Heart left ventricle (tissue), 16 donors: Measurements from ENCODE around the gene ULK4. TPM values are rescaled to one million over a fixed set of nuclear protein-coding genes. Genes with fewer than 3 reads are reported as not detected.
"Not testable (repeated sequence)": the region's sequence is repeated elsewhere in the genome, so short reads cannot be mapped to it uniquely, and the experiment has no call there.

Experiments
- ATAC-seq, 4 donors: fragments of 200-7000 bp; cut with Tn5 transposase; one replicate each; pipeline ENCODE4 v1.9.1; 2020 to 2022; ENCODE audit warnings: moderate library complexity in 4 of 4, mild to moderate bottlenecking in 3 of 4, moderate number of reproducible peaks in 1 of 4
- DNase-seq, 5 donors: peaks; one replicate each; pipeline ENCODE4 v3.0.0-alpha.2; 2020
- H3K27ac ChIP-seq, 12 donors: fragments of 200-600 bp; sonication (generic) in 4 of 12; one replicate each; pipeline versions ENCODE4 v1.5.0 to v1.8.0; 2016 to 2022; ENCODE audit warnings: mild to moderate bottlenecking in 2 of 12
- H3K27me3 ChIP-seq, 9 donors: fragments of 200-600 bp; sonication (generic) in 2 of 9; one replicate each; pipeline versions ENCODE4 v1.5.1 to v1.8.0; 2016 to 2022; ENCODE audit warnings: mild to moderate bottlenecking in 3 of 9
- H3K36me3 ChIP-seq, 9 donors: fragments of 200-600 bp; sonication (generic) in 2 of 9; one replicate each; pipeline versions ENCODE4 v1.5.0 to v1.8.0; 2018 to 2022; ENCODE audit warnings: mild to moderate bottlenecking in 2 of 9
- H3K4me1 ChIP-seq, 12 donors: fragments of 200-600 bp; sonication (generic) in 4 of 12; one replicate each; pipeline versions ENCODE4 v1.5.0 to v1.8.0; 2016 to 2022; ENCODE audit warnings: mild to moderate bottlenecking in 3 of 12
- H3K4me3 ChIP-seq, 12 donors: fragments of 200-600 bp; sonication (generic) in 4 of 12; one replicate each; pipeline versions ENCODE4 v1.5.0 to v1.8.0; 2017 to 2022; ENCODE audit warnings: mild to moderate bottlenecking in 9 of 12, moderate library complexity in 4 of 12
- H3K9me3 ChIP-seq, 12 donors: fragments of 200-600 bp; sonication (generic) in 4 of 12; one replicate each; pipeline versions ENCODE4 v1.5.0 to v1.8.0; 2016 to 2022; ENCODE audit warnings: mild to moderate bottlenecking in 1 of 12
- POLR2A ChIP-seq, 2 donors: fragments of 450-650 bp; IDR thresholded peaks; one replicate each; pipeline ENCODE4 v1.6.1; 2017; ENCODE audit warnings: antibody characterized with exemption in 2 of 2, mild to moderate bottlenecking in 2 of 2, moderate library complexity in 2 of 2
- WGBS, 4 donors: extraction: QIAGEN DNeasy Blood & Tissue Kit in 2 of 4; methylation state at CpG; one replicate each; pipeline versions ENCODE4 v1.1.5 to v1.1.7; 2013 to 2018; 5-methylcytosine and 5-hydroxymethylcytosine counted together
- intact Hi-C, 10 donors: fragments of 100-400 bp; cut with DNase I; formaldehyde crosslinking; loops; one replicate each; pipeline versions ENCODE4 v1.11.1 to v1.14.2; 2022
- polyA plus RNA-seq, 2 donors: library from polyadenylated mRNA; stranded (reverse); fragments of 200-250 nt; gene quantifications; one replicate each; pipeline ENCODE4 v1.2.3, GENCODE V29; 2013
- total RNA-seq, 9 donors: library from RNA; depleted of rRNA in 2 of 9; stranded (reverse); fragments of >200 nt in 2 of 9; fragmentation: NEBNext Ultra II Directional in 3 of 9; extraction: Animal tissue kit (Norgen Biotek cat#: 25700) in 3 of 9; gene quantifications; one replicate each; pipeline versions ENCODE4 v1.1.0 to v1.2.4, GENCODE V29; 2016 to 2023
- TF ChIP-seq, protein P1 (sequence below), 12 donors: fragments of 200-600 bp; sonication (generic) in 4 of 12; IDR thresholded peaks; one replicate each; pipeline versions ENCODE4 v1.5.0 to v1.8.0; 2018 to 2022; ENCODE audit warnings: antibody characterized with exemption in 12 of 12, mild to moderate bottlenecking in 5 of 12
- donor health status: ischemic (EF 13 %, LVEDD 7.1; RV severe dilation, severe dysfunction).
- donor health status: healthy with polysubstance abuse.
- donor health status: DM: no; HTN: yes; CAD: no.
- donor health status: DM: no; HTN: no; CAD: no.
- donor health status: ischemic (EF 25% LVEDD 6.9; RV normal size, moderate dysfunction).
- donor health status: ischemic (EF 25% LVEDD 5.7; RV mildly dilated, moderate dysfunction).
- donor health status: healthy.
- donor health status: DM: yes; HTN: yes; CAD: no.
- donor health status: ischemic (EF 35%, LVEDD 5.7; RV mildly dilated, moderate dysfunction).
- donor health status: nonischemic (EF 11% LVEDD 7.7; RV severe dilation, severe dysfunction).
- donor health status: DM: yes; HTN: yes; CAD: no.
- donor health status: PGD.
- donor health status: ischemic (EF 29% LVEDD 5.4; RV normal size, mild dysfunction).
- donor health status: nonischemic (EF 23%, LVEDD 6.1; RV moderate dilation, normal function).

ULK4 gene
- total and polyA plus RNA-seq, 11 donors: 0.91 to 6.1 (median 2.1) TPM

DNA sequence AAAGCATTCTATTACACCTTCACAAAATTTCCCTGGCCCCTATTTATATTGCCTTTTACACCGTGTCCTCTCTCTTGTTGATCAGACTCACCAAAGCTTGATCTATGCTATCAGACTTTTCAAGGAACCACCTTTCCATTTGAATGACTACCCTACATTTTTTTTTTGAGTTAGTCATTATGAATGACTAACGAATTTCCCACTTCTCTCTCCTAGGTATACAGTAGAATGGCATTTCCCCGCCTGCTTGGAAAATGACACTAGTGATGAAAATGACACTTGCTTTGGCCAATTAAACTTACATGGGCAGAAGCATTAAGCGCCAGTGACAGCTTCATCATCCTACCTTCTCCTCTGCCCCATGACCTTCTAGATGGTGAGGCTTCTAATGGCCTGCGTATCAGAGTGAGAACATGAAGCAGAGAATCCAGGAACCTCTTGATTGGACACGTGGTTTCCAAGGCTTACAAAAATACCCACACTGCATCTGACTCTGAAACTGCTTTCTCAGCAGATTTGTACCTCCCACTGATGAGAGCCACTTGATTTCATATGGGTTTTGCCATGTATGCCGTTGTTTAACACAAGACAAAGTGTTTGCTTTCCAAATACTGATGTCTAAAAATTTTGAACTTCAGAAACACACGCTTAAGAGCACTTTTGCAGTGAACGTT lies 392.1 kb downstream of the ULK4 start:
- Histone ChIP-seq H3K4me3 (no peak overlapping the region), H3K27me3 (no peaks in the 10 kb centered on the region), H3K4me1 (no peaks in the 10 kb centered on the region), H3K27ac (no peak overlapping the region), H3K9me3 (no peaks in the 10 kb centered on the region), H3K36me3 (no peaks in the 10 kb centered on the region)
- TF ChIP-seq, protein P1, sequence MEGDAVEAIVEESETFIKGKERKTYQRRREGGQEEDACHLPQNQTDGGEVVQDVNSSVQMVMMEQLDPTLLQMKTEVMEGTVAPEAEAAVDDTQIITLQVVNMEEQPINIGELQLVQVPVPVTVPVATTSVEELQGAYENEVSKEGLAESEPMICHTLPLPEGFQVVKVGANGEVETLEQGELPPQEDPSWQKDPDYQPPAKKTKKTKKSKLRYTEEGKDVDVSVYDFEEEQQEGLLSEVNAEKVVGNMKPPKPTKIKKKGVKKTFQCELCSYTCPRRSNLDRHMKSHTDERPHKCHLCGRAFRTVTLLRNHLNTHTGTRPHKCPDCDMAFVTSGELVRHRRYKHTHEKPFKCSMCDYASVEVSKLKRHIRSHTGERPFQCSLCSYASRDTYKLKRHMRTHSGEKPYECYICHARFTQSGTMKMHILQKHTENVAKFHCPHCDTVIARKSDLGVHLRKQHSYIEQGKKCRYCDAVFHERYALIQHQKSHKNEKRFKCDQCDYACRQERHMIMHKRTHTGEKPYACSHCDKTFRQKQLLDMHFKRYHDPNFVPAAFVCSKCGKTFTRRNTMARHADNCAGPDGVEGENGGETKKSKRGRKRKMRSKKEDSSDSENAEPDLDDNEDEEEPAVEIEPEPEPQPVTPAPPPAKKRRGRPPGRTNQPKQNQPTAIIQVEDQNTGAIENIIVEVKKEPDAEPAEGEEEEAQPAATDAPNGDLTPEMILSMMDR (IDR thresholded peaks at IDR 0.05): no peak
- TF ChIP-seq POLR2A (IDR thresholded peaks at IDR 0.05): no peak
- DNase-seq (no peak), ATAC-seq (no peak)
- WGBS, 4 donors: 93 to 95% (median 93%) methylated on average over 9 of the region's 9 CpGs
- intact Hi-C loops: loop anchor here in 2 of 10 donors (10.0 kb wide), 1 partner anchor 985 kb away; no protein-coding TSS in a partner anchor

DNA sequence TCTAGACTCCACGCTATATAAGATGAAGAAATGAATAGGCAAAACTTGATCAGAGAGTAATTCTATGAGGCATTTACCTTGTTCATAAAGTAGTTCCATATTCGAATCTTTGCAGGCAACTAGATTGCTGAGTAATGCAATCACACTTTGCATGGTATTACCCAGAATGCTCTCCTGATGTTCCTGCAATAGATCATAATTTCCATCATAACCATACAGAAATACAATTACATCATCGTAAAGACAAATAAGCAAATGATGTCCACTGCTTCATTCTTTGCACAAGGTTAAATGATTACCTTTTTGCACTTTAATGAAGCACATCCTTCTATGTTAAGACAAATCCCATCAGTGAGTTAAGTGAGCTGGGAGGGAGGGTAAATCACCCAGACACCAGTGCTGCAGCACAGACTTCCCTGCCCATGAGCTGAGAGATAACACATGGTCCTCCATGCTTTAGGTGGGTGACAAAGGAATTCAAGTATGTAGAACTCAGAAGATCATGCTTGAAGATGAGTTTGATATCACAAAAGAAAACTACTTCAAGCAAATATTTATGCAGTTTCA lies 395.9 kb downstream of the ULK4 start:
- intact Hi-C loops: no loop called here
- no peak overlapping the region for H3K27ac ChIP-seq
- no peaks in the 10 kb centered on the region for H3K36me3 ChIP-seq
- 91 to 97% (median 94%) methylated on average over 3 of the region's 3 CpGs for WGBS, 4 donors
- no peak for TF ChIP-seq POLR2A (IDR thresholded peaks at IDR 0.05)
- TF ChIP-seq, protein P1 (IDR thresholded peaks at IDR 0.05): no peak
- H3K4me1 ChIP-seq: no peaks in the 10 kb centered on the region
- ATAC-seq (no peak), DNase-seq (no peak)
- H3K9me3 ChIP-seq: peaks cover 0 to 4% (median 0%) of the 10 kb centered on the region in 12 donors
- H3K4me3 ChIP-seq: no peak overlapping the region
- no peaks in the 10 kb centered on the region for H3K27me3 ChIP-seq

DNA sequence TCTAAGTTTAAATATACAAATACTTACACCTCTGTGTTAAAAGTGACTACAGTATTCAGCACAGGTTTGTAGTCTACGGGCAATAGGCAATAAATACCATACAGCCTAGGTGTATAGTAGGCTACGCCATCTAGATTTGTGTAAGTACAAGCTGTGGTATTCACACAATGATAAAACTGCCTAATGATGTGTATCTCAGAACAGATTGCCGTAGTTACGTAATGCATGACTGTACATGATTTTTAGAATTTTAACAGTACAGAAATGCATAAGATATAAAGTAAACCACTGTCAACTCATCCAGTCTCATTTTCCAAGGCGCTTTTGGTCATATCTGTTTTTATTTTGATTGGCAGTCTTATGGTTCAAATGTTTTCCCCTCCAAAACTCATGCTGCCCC lies 396.9 kb downstream of the ULK4 start:
- intact Hi-C loops: no loop called here
- WGBS, 4 donors: 96 to 98% (median 98%) methylated on average over 5 of the region's 5 CpGs
- H3K36me3 ChIP-seq: no peaks in the 10 kb centered on the region
- H3K27ac ChIP-seq: no peak overlapping the region
- no peak overlapping the region for H3K4me3 ChIP-seq
- DNase-seq (no peak), ATAC-seq (no peak)
- no peaks in the 10 kb centered on the region for H3K27me3 ChIP-seq
- peaks cover 0 to 7% (median 0%) of the 10 kb centered on the region in 12 donors for H3K9me3 ChIP-seq
- TF ChIP-seq, protein P1 (IDR thresholded peaks at IDR 0.05): no peak
- TF ChIP-seq POLR2A (IDR thresholded peaks at IDR 0.05): no peak
- no peaks in the 10 kb centered on the region for H3K4me1 ChIP-seq

DNA sequence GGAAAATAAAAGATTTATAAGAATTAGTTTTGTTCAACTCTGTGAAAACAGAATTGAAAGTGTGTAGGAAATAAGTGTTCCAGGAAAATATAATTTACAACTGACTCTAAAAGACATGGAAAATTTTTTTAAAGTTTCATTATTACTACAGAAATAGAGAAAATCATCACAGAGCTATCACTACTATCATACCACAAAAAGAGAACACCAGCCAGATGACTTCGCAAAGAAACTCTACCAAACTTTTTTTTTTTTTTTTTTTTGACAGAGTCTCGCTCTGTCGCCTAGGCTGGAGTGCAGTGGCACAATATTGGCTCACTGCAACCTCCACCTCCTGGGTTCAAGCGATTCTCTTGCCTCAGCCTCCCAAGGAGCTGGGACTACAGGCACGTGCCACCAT lies 405.7 kb downstream of the ULK4 start:
- H3K27me3 ChIP-seq, H3K36me3 ChIP-seq, H3K27ac ChIP-seq, H3K4me1 ChIP-seq, DNase-seq, intact Hi-C loops, ATAC-seq, H3K4me3 ChIP-seq: not testable (repeated sequence)
- peaks cover 0 to 38% (median 0%) of the 10 kb centered on the region in 12 donors for H3K9me3 ChIP-seq
- 90 to 98% (median 93%) methylated on average over 5 of the region's 5 CpGs for WGBS, 4 donors
